ENCODE results near the gene PRKG1.
A peak's percentile ranks its signal among the peaks of the same experiment; 100 is the strongest.

Gene PRKG1

GRCh38 chr10:51057925-51058324 is 16.4 kb upstream of the PRKG1 start:
- H3K36me3 ChIP-seq (ENCODE audit: control insufficient read depth, low read length) = no peaks in the 10 kb centered on the region
- H3K4me3 ChIP-seq (ENCODE audit: low read length) = no peak overlapping the region
- no peak overlapping the region for H3K4me2 ChIP-seq (ENCODE audit: low read length)
- no peak overlapping the region for H3K27ac ChIP-seq (ENCODE audit: low read depth, low read length)
- H3F3A ChIP-seq (ENCODE audit: control insufficient read depth, insufficient read depth) = no peaks in the 10 kb centered on the region
- H3K79me2 ChIP-seq (ENCODE audit: control insufficient read depth, low read length) = no peaks in the 10 kb centered on the region
- H4K20me1 ChIP-seq (ENCODE audit: control insufficient read depth, insufficient read depth, low read depth, low read length) = no peaks in the 10 kb centered on the region
- no peaks in the 10 kb centered on the region for H3K9me3 ChIP-seq (ENCODE audit: control insufficient read depth, insufficient read depth, low read length)
- no peaks in the 10 kb centered on the region for H3K9me2 ChIP-seq (replicated peaks; ENCODE audit: control insufficient read depth, low read length)
- no peaks in the 10 kb centered on the region for H3K27me3 ChIP-seq (ENCODE audit: control insufficient read depth, low read length)
- no peak for TF ChIP-seq CTCF (IDR thresholded peaks at IDR 0.05; ENCODE audit: low read depth, low read length, poor library complexity, severe bottlenecking)
- no peak for TF ChIP-seq EZH2phosphoT487 (IDR thresholded peaks at IDR 0.05; ENCODE audit: borderline replicate concordance, low read length)
- H3K4me1 ChIP-seq (ENCODE audit: control insufficient read depth, low read length) = no peaks in the 10 kb centered on the region

- H3K9me3 ChIP-seq (ENCODE audit: control insufficient read depth, insufficient read depth, low read length) = no peaks in the 10 kb centered on the region
- no peaks in the 10 kb centered on the region for H4K20me1 ChIP-seq (ENCODE audit: control insufficient read depth, insufficient read depth, low read depth, low read length)
- no peaks in the 10 kb centered on the region for H3F3A ChIP-seq (ENCODE audit: control insufficient read depth, insufficient read depth)
- TF ChIP-seq EZH2phosphoT487 (IDR thresholded peaks at IDR 0.05; ENCODE audit: borderline replicate concordance, low read length) (no peak), CTCF (IDR thresholded peaks at IDR 0.05; ENCODE audit: low read depth, low read length, poor library complexity, severe bottlenecking) (no peak)
- H3K9me2 ChIP-seq (replicated peaks; ENCODE audit: control insufficient read depth, low read length) = no peaks in the 10 kb centered on the region
- no peak overlapping the region for H3K27ac ChIP-seq (ENCODE audit: low read depth, low read length)
- H3K4me1 ChIP-seq (ENCODE audit: control insufficient read depth, low read length) = no peaks in the 10 kb centered on the region
- peaks cover 6% of the 10 kb centered on the region; the same call in 1 of the 2 replicates for H3K27me3 ChIP-seq (ENCODE audit: control insufficient read depth, low read length)
- H3K4me3 ChIP-seq (ENCODE audit: low read length) = no peak overlapping the region
- no peaks in the 10 kb centered on the region for H3K79me2 ChIP-seq (ENCODE audit: control insufficient read depth, low read length)
- no peaks in the 10 kb centered on the region for H3K36me3 ChIP-seq (ENCODE audit: control insufficient read depth, low read length)
- H3K4me2 ChIP-seq (ENCODE audit: low read length) = no peak overlapping the region
These were observed 11.1 kb upstream of the PRKG1 start for GRCh38 chr10:51063166-51063565.

DNA sequence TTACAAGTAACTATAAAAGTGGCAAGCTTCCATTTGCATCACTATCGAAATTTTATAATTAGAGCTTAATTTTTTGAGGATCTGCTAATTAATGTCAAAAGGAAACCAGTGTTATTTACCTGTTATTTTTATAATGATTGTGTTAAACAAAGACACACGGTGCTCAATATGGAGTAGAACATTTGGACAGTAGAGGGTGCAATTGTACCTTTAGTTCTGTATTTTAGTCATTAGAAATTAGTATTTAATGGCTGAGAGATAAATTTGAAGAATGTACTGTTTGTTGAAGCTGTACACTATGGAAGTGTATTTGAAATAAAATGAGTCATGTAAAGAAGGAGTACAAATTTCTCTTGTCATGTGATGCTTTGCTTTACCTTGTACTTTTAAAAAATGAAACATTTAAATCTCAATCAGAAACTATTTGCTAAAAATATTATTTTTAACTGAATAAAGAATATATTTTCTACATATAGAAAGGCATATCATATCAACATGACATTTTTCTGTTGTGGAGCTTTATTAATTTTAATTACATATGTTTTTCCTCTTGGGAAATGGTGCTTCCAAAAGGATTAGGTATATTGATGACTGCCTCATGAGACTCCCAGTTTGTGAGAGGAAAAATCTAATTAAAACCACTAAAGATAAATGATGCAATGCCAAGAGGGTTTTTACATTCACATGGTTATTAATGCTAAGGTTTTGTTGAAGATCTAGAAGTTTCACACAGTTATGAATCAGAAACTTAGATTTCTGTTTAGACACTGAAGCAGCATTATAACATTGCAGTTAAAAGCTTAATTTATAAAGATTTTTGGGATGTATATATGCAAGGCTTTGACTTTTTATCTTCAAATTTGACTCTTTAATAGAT is 10.4 kb upstream of the PRKG1 start:
- Histone ChIP-seq H3K9me2 (replicated peaks; ENCODE audit: control insufficient read depth, low read length) (no peaks in the 10 kb centered on the region), H3K4me2 (ENCODE audit: low read length) (no peak overlapping the region), H3K79me2 (ENCODE audit: control insufficient read depth, low read length) (no peaks in the 10 kb centered on the region), H3K9me3 (ENCODE audit: control insufficient read depth, insufficient read depth, low read length) (no peaks in the 10 kb centered on the region), H4K20me1 (ENCODE audit: control insufficient read depth, insufficient read depth, low read depth, low read length) (no peaks in the 10 kb centered on the region), H3K27me3 (ENCODE audit: control insufficient read depth, low read length) (peaks cover 6% of the 10 kb centered on the region; the same call in 1 of the 2 replicates), H3K4me1 (ENCODE audit: control insufficient read depth, low read length) (no peaks in the 10 kb centered on the region), H3K27ac (ENCODE audit: low read depth, low read length) (no peak overlapping the region), H3F3A (ENCODE audit: control insufficient read depth, insufficient read depth) (no peaks in the 10 kb centered on the region), H3K36me3 (ENCODE audit: control insufficient read depth, low read length) (no peaks in the 10 kb centered on the region), H3K4me3 (ENCODE audit: low read length) (no peak overlapping the region)
- TF ChIP-seq CTCF (IDR thresholded peaks at IDR 0.05; ENCODE audit: low read depth, low read length, poor library complexity, severe bottlenecking) (peak; percentile 50), EZH2phosphoT487 (IDR thresholded peaks at IDR 0.05; ENCODE audit: borderline replicate concordance, low read length) (no peak)
